Measurements from ENCODE around the gene ASCL1. TPM values are rescaled to one million over a fixed set of nuclear protein-coding genes. Genes with fewer than 3 reads are reported as not detected.

ASCL1 gene
- total RNA-seq, 1 experiment from 2014 or later, result not detected

Other genes with a start within 250 kb of the ASCL1 start
- gene PAH, start 40.4 kb upstream of the ASCL1 start, total RNA-seq (2014; rRNA removed; shearing (Covaris generic); ENCODE audit: low replicate concordance), result 0.36 TPM in 1 of 2 replicates, not detected in the other